GM10266 (cell line): ENCODE measurements around the gene PTPRN2.
"Not testable (repeated sequence)": the region's sequence is repeated elsewhere in the genome, so short reads cannot be mapped to it uniquely, and the experiment has no call there.

ENCODE experiments used
- DNase-seq: peaks from one replicate; pipeline ENCODE4 v3.0.0; 2012; ENCODE audit errors: extremely low spot score
- CTCF ChIP-seq: IDR thresholded peaks from 2 replicates; pipeline ENCODE4 v1.5.1; 2012; ENCODE audit warnings: mild to moderate bottlenecking, low read depth; ENCODE audit not compliant: control insufficient read depth, insufficient read depth; ENCODE audit errors: missing control alignments

The PTPRN2 gene

GRCh38 chr7:158420591-158421340, 166.9 kb downstream of the PTPRN2 start:
- TF ChIP-seq CTCF = no peak
- no peak for DNase-seq

DNA sequence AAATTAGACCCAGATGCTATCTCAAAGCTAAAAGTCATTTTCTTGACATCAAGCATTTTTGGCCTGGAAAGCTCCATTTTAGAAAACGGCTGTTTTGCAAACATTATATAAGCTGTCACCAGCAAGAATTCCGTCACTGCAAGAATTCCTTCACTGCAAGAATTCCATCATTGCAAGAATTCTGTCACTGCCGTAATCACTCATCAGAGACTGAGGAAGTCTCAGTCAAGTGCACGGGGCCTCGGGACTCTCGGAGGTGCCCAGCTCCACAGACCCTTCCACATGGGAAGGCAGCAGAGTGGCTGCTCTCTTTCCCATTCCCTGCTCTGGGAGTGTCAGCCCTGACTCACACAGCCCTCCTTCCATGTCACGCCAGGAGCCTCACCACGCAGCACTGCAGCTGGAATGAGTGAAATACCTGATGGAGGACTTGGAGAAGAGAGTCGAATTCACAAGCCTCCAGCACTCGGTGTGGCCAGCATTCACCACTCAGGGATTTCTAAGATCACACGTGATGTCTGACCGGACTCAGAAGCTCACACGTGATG, 168.3 kb downstream of the PTPRN2 start:
- no peak for TF ChIP-seq CTCF
- DNase-seq = no peak

GRCh38 chr7:158418395-158418794, 169.2 kb downstream of the PTPRN2 start:
- not testable (repeated sequence) for DNase-seq

- TF ChIP-seq CTCF = no peak
- no peak for DNase-seq
Measured at GRCh38 chr7:158416283-158416933, 171.2 kb downstream of the PTPRN2 start.

GRCh38 chr7:158415316-158415715, 172.3 kb downstream of the PTPRN2 start:
- TF ChIP-seq CTCF = no peak
- DNase-seq = no peak

- no peak for TF ChIP-seq CTCF
Measured at GRCh38 chr7:158414486-158414961, 173.1 kb downstream of the PTPRN2 start.

GRCh38 chr7:158414002-158414401, 173.6 kb downstream of the PTPRN2 start:
- TF ChIP-seq CTCF = no peak
- no peak for DNase-seq

More at GRCh38 chr7:158414486-158414961, 173.1 kb downstream of the PTPRN2 start:
- DNase-seq = no peak
